ENCODE results near the gene PNMA8A.
A peak's percentile ranks its signal among the peaks of the same experiment; 100 is the strongest.

PNMA8A gene

GRCh38 chr19:46470376-46470775, 987 bp downstream of the PNMA8A start:
- no peak for DNase-seq (ENCODE audit: extremely low read depth, insufficient read length)
- Histone ChIP-seq H3K27me3 (replicated peaks; ENCODE audit: control insufficient read depth, insufficient read depth, low read length) (no peaks in the 10 kb centered on the region), H3K36me3 (ENCODE audit: control insufficient read depth, insufficient read depth, low read length) (no peaks in the 10 kb centered on the region), H3K4me3 (replicated peaks; ENCODE audit: low read depth, low read length) (no peak overlapping the region)
- TF ChIP-seq CTCF (IDR thresholded peaks at IDR 0.05; ENCODE audit: insufficient read depth, low read length, poor library complexity, severe bottlenecking) = no peak

- H3K27me3 ChIP-seq (replicated peaks; ENCODE audit: control insufficient read depth, insufficient read depth, low read length) = no peaks in the 10 kb centered on the region
- no peak overlapping the region for H3K4me3 ChIP-seq (replicated peaks; ENCODE audit: low read depth, low read length)
- TF ChIP-seq CTCF (IDR thresholded peaks at IDR 0.05; ENCODE audit: insufficient read depth, low read length, poor library complexity, severe bottlenecking) = no peak
- no peaks in the 10 kb centered on the region for H3K36me3 ChIP-seq (ENCODE audit: control insufficient read depth, insufficient read depth, low read length)
- no peak for DNase-seq (ENCODE audit: extremely low read depth, insufficient read length)
Observed at GRCh38 chr19:46469541-46470185, 1.7 kb downstream of the PNMA8A start.

- Histone ChIP-seq H3K4me3 (replicated peaks; ENCODE audit: low read depth, low read length) (peak overlapping the region; percentile 31), H3K36me3 (ENCODE audit: control insufficient read depth, insufficient read depth, low read length) (no peaks in the 10 kb centered on the region), H3K27me3 (replicated peaks; ENCODE audit: control insufficient read depth, insufficient read depth, low read length) (no peaks in the 10 kb centered on the region; the same call in 1 of the 2 replicates)
- DNase-seq (ENCODE audit: extremely low read depth, insufficient read length) = peak; percentile 64
- TF ChIP-seq CTCF (IDR thresholded peaks at IDR 0.05; ENCODE audit: insufficient read depth, low read length, poor library complexity, severe bottlenecking) = no peak
Observed at GRCh38 chr19:46466536-46467196, 4.7 kb downstream of the PNMA8A start.

GRCh38 chr19:46463516-46463915, 7.8 kb downstream of the PNMA8A start:
- Histone ChIP-seq H3K4me3 (replicated peaks; ENCODE audit: low read depth, low read length) (no peak overlapping the region), H3K36me3 (ENCODE audit: control insufficient read depth, insufficient read depth, low read length) (no peaks in the 10 kb centered on the region), H3K27me3 (replicated peaks; ENCODE audit: control insufficient read depth, insufficient read depth, low read length) (peaks cover 1% of the 10 kb centered on the region)
- no peak for DNase-seq (ENCODE audit: extremely low read depth, insufficient read length)
- no peak for TF ChIP-seq CTCF (IDR thresholded peaks at IDR 0.05; ENCODE audit: insufficient read depth, low read length, poor library complexity, severe bottlenecking)

GRCh38 chr19:46461537-46461936, 9.8 kb downstream of the PNMA8A start:
- DNase-seq (ENCODE audit: extremely low read depth, insufficient read length) = no peak
- Histone ChIP-seq H3K27me3 (replicated peaks; ENCODE audit: control insufficient read depth, insufficient read depth, low read length) (peaks cover 1% of the 10 kb centered on the region), H3K4me3 (replicated peaks; ENCODE audit: low read depth, low read length) (no peak overlapping the region)

More at GRCh38 chr19:46461537-46461936, 9.8 kb downstream of the PNMA8A start:
- no peak for TF ChIP-seq CTCF (IDR thresholded peaks at IDR 0.05; ENCODE audit: insufficient read depth, low read length, poor library complexity, severe bottlenecking)
- no peaks in the 10 kb centered on the region for H3K36me3 ChIP-seq (ENCODE audit: control insufficient read depth, insufficient read depth, low read length)

All from GM06990 (cell line).